D721Med (cell line): ENCODE data around the gene HOXD9.

Experiments used
- DNase-seq: peaks from one replicate; pipeline ENCODE4 v3.0.0; 2011; ENCODE audit warnings: low spot score; ENCODE audit not compliant: insufficient read length
- FAIRE-seq: peaks from 2 replicates; lab custom pipeline; 2011; peaks lifted over from hg19 to GRCh38; lab: Jason Lieb, UNC
- TF ChIP-seq, protein P1 (sequence below): IDR thresholded peaks from 2 replicates; pipeline ENCODE4 v1.5.1; 2012; ENCODE audit warnings: mild to moderate bottlenecking, control low read depth; ENCODE audit not compliant: insufficient read depth; ENCODE audit errors: missing control alignments

The HOXD9 gene

DNA sequence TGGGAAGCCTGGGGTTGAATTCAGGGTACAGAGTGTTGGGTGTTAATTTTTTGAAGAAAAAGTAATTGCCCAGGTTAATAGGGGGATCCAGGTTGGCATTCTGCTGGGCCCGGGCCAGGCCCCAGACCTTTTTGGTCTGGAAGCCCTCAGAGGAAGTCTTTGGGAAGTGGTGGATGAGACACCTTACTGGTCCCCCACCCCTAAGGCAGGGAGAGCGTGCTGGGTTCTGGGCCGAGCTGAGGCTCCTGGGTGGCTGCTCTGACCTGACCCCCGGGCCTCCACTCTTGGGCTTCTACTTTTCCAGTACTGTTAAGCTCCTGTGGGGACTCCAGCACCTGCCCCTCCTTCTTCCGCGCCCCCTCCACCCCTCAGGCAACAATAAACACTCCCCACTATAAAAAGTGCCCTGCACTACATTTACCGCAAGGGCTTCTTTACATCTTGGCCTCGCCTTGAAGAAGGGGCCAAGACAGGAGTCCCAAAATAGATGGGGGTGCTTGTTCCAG lies 33.8 kb downstream of the HOXD9 start:
- no peak for DNase-seq
- TF ChIP-seq, protein P1, sequence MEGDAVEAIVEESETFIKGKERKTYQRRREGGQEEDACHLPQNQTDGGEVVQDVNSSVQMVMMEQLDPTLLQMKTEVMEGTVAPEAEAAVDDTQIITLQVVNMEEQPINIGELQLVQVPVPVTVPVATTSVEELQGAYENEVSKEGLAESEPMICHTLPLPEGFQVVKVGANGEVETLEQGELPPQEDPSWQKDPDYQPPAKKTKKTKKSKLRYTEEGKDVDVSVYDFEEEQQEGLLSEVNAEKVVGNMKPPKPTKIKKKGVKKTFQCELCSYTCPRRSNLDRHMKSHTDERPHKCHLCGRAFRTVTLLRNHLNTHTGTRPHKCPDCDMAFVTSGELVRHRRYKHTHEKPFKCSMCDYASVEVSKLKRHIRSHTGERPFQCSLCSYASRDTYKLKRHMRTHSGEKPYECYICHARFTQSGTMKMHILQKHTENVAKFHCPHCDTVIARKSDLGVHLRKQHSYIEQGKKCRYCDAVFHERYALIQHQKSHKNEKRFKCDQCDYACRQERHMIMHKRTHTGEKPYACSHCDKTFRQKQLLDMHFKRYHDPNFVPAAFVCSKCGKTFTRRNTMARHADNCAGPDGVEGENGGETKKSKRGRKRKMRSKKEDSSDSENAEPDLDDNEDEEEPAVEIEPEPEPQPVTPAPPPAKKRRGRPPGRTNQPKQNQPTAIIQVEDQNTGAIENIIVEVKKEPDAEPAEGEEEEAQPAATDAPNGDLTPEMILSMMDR: no peak
- no peak for FAIRE-seq

DNA sequence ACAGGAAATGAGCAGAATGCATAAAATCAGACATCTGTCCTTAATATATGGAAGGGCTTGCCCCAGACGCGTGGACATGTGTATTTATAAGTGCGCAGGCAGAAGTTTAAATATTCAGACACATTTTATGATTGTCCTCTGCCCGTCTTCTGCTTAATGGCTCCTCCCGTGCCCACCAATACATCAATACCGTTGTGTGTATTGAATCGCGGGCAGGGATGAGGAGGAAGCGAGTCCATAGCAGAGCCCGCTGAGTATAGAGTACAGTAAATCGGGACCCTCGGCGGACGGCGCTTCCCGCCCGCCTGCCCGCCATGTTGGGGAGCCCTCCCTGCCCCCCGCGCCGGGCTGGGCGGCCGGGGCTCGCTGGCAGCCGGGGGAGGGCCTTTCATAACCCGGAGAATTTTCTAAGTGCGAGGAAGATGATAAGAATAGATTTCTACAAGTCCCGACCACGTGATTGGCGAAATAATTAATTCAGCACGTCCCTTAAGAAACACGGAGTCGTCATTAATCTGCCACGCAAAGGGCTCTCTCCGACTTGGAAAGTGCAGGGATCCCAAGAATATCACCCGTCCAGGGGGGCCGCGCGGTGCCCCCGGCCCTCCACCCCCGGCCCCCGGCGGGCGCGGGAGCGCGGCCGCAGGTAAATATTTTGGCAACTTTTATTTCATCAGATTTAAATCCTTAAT lies 34.4 kb downstream of the HOXD9 start, which contains the start of gene HOXD3:
HOXD3 (plus strand) TSS at position 501 of the 692 bp plus-strand sequence. CDS start 11,808 bp downstream, outside the sequence.
- TF ChIP-seq, protein P1: no peak
- no peak for DNase-seq
- no peak for FAIRE-seq

DNA sequence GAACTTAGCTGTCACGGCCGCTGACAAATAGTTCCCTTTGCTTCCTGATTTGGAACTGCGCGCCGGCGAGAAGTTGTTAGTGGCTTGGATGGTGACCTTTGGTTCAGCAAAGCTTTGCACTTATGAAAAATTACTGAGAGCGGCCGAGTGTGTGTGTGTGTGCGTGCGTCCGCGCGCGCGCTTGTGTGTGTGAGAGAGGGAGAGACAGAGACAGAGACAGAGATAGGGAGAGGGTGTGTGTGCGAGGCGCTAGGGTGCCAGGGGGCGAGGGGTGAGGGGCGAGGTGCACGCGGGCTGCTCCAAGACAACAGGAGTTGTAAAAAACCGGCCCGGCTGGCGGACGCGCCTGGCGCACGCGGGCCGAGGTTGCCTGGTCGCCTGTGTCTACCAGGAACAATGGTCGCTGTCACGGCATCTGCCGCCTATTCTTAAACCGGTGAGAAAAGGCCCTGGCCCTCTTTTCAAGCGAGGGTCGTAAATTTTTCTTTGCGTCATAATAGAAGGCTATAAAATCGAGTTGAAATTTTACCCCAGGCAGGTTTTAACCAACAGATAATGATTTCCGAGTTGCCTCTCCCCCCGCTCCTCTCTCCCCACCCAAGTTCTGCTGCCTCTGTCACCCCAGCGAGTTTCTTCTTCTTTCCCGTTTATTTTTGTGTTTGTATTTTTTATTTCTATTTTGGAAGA lies 35.1 kb downstream of the HOXD9 start:
- FAIRE-seq (no peak), DNase-seq (no peak)

DNA sequence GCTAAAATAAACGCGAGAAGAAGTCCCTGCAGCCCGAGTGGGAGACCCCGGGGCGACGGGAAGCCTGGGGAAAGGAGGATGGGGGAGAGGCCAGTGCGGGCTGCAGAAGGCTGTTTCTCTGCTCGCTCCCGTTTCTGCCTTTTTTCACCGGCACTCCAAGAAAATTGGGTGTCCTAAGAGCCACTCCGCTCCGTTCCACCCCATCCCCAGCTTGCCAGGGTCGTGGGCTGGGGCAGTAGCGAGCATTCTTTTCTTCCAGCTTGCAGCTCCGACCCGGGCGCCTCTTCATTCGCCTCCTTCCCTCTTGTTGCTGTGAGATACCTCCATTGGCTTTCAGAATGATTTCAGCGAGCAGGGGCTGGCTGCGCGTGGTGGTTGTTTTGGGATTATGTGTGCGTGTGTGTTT lies 35.7 kb downstream of the HOXD9 start:
- TF ChIP-seq, protein P1: no peak
- DNase-seq (no peak), FAIRE-seq (no peak)

More for the DNA sequence above, 35.1 kb downstream of the HOXD9 start:
- TF ChIP-seq, protein P1: no peak

DNA sequence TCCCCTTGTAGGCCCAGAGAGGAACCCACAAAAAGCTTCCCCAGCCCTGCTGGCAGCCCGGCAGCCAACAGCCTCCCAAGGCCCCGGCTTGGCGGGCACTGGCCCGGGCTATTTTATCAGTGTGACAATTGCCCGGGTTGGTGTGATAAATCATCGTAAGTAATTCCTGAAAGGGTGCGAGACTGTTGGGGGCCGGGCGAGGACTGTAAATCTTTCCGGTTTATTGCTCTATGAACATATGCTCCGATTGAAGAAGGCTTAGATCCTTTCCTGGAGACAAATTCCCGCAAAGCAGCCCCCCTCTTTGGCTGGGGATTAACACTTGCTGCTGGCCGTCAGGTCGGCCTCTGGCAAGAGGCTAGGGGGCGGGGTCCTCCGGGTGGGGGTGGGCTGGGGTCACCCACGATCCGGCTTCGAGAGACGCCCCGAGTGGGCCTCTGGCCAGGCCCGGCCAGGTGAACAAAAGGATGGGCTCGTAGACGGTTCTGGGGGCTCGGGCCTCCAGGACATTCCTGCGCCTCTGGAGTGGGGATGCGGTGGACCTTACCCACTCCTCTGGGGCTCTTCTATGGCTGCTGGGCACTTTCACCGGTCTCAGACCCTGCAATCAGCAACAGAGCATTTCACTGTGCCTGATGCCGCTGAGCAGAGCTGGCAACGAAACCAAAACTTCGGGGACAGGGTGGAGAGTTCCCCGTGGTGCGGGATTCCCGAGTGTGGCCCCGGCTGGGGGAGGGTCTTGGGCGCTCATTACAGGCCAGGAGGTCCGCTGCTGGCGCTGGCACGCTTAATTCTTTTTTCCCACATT lies 36.5 kb downstream of the HOXD9 start:
- FAIRE-seq (no peak), DNase-seq (peak; percentile 47)
- TF ChIP-seq, protein P1: no peak

DNA sequence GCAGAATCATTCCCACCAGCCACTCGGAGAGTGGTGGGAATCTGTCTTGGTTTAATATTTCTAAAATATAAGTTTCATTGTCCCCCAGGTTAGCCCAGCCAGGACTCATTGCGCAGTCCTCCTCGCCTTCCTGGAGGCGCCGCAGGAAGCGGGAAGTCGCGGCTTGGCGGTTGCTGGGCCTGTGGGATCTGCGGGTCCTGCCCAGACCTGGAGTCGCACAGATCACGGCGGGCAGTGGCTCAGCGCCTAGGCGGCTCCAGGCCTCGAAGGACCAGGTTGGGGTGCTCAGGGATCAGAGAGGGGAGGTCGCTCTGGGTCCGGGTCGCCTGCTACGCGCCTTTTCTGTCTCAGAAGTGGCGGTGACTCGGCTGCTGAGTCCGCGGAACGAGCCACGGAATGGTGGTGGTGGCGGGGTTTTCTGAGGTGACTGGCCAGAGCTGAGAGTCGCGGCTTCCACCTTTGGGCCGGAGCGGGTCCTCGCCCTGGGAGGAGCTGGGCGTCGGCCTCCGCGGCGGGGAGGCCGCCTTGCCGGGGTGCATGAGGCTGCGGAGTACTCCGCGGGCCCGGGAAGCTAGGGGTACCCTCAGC lies 37.2 kb downstream of the HOXD9 start:
- TF ChIP-seq, protein P1: no peak
- no peak for FAIRE-seq
- no peak for DNase-seq
